Measurements from ENCODE around the gene RAB23. TPM values are rescaled to one million over a fixed set of nuclear protein-coding genes. Genes with fewer than 3 reads are reported as not detected.
A peak's percentile ranks its signal among the peaks of the same experiment; 100 is the strongest.
"Not testable (repeated sequence)": the region's sequence is repeated elsewhere in the genome, so short reads cannot be mapped to it uniquely, and the experiment has no call there.

The RAB23 gene
- total and polyA plus RNA-seq, 4 donors = 18.2 to 40.1 (median 24.1) TPM

GRCh38 chr6:57247603-57248002 lies 25.5 kb upstream of the RAB23 start:
- H3K4me1 ChIP-seq (ENCODE audit: control insufficient read depth, insufficient read depth, low read length) = no peaks in the 10 kb centered on the region
- H3K4me3 ChIP-seq (ENCODE audit: low read depth, low read length) = no peak overlapping the region
- H3K36me3 ChIP-seq (ENCODE audit: control insufficient read depth, insufficient read depth, low read length) = no peaks in the 10 kb centered on the region
- H3K27ac ChIP-seq (ENCODE audit: low read depth, low read length) = no peak overlapping the region
- no peaks in the 10 kb centered on the region for H3K27me3 ChIP-seq (ENCODE audit: control insufficient read depth, insufficient read depth, low read length)
- H3K9me3 ChIP-seq (ENCODE audit: control insufficient read depth, insufficient read depth, low read length) = no peaks in the 10 kb centered on the region
- DNase-seq (ENCODE audit: low read depth in 4 of 6, low spot score in 6 of 6) = no peak

GRCh38 chr6:57246307-57246706 lies 24.2 kb upstream of the RAB23 start:
- H3K4me3 ChIP-seq (ENCODE audit: low read depth, low read length) = no peak overlapping the region
- WGBS (ENCODE audit: insufficient coverage) = 100% methylated on average over 1 of the region's 6 CpGs
- no peaks in the 10 kb centered on the region for H3K4me1 ChIP-seq (ENCODE audit: control insufficient read depth, insufficient read depth, low read length)
- no peaks in the 10 kb centered on the region for H3K36me3 ChIP-seq (ENCODE audit: control insufficient read depth, insufficient read depth, low read length)
- no peaks in the 10 kb centered on the region for H3K27me3 ChIP-seq (ENCODE audit: control insufficient read depth, insufficient read depth, low read length)
- no peak overlapping the region for H3K27ac ChIP-seq (ENCODE audit: low read depth, low read length)
- H3K9me3 ChIP-seq (ENCODE audit: control insufficient read depth, insufficient read depth, low read length) = no peaks in the 10 kb centered on the region
- DNase-seq (ENCODE audit: low read depth in 4 of 6, low spot score in 6 of 6) = no peak

- Histone ChIP-seq H3K27ac (ENCODE audit: low read depth, low read length) (no peak overlapping the region), H3K27me3 (ENCODE audit: control insufficient read depth, insufficient read depth, low read length) (no peaks in the 10 kb centered on the region), H3K4me3 (ENCODE audit: low read depth, low read length) (no peak overlapping the region), H3K36me3 (ENCODE audit: control insufficient read depth, insufficient read depth, low read length) (no peaks in the 10 kb centered on the region), H3K4me1 (ENCODE audit: control insufficient read depth, insufficient read depth, low read length) (no peaks in the 10 kb centered on the region), H3K9me3 (ENCODE audit: control insufficient read depth, insufficient read depth, low read length) (no peaks in the 10 kb centered on the region)
- no peak for DNase-seq (ENCODE audit: low read depth in 4 of 6, low spot score in 6 of 6)
- WGBS (ENCODE audit: insufficient coverage) = 89% methylated on average over 7 of the region's 7 CpGs
These were observed 21.8 kb upstream of the RAB23 start for GRCh38 chr6:57243954-57244353.

- H3K4me1 ChIP-seq (ENCODE audit: control insufficient read depth, insufficient read depth, low read length); H3K36me3 ChIP-seq (ENCODE audit: control insufficient read depth, insufficient read depth, low read length); H3K9me3 ChIP-seq (ENCODE audit: control insufficient read depth, insufficient read depth, low read length); H3K4me3 ChIP-seq (ENCODE audit: low read depth, low read length); DNase-seq (ENCODE audit: low read depth in 4 of 6, low spot score in 6 of 6); H3K27ac ChIP-seq (ENCODE audit: low read depth, low read length); H3K27me3 ChIP-seq (ENCODE audit: control insufficient read depth, insufficient read depth, low read length): not testable (repeated sequence)
- WGBS (ENCODE audit: insufficient coverage) = 98% methylated on average over 6 of the region's 13 CpGs
These were observed 21.4 kb upstream of the RAB23 start for GRCh38 chr6:57243526-57243925.

- no peak overlapping the region for H3K27ac ChIP-seq (ENCODE audit: low read depth, low read length)
- no CpG with 5 or more reads among the region's 2 CpGs for WGBS (ENCODE audit: insufficient coverage)
- no peaks in the 10 kb centered on the region for H3K4me1 ChIP-seq (ENCODE audit: control insufficient read depth, insufficient read depth, low read length)
- no peak for DNase-seq (ENCODE audit: low read depth in 4 of 6, low spot score in 6 of 6)
- H3K9me3 ChIP-seq (ENCODE audit: control insufficient read depth, insufficient read depth, low read length) = no peaks in the 10 kb centered on the region
- no peak overlapping the region for H3K4me3 ChIP-seq (ENCODE audit: low read depth, low read length)
- no peaks in the 10 kb centered on the region for H3K36me3 ChIP-seq (ENCODE audit: control insufficient read depth, insufficient read depth, low read length)
- H3K27me3 ChIP-seq (ENCODE audit: control insufficient read depth, insufficient read depth, low read length) = no peaks in the 10 kb centered on the region
These were observed 20.4 kb upstream of the RAB23 start for GRCh38 chr6:57242505-57242904.

GRCh38 chr6:57226221-57226620 lies 4.1 kb upstream of the RAB23 start:
- no peaks in the 10 kb centered on the region for H3K9me3 ChIP-seq (ENCODE audit: control insufficient read depth, insufficient read depth, low read length)
- 10% methylated on average over 2 of the region's 2 CpGs for WGBS (ENCODE audit: insufficient coverage)
- no peaks in the 10 kb centered on the region for H3K36me3 ChIP-seq (ENCODE audit: control insufficient read depth, insufficient read depth, low read length)
- peak in 1 of 6 donors; percentile 27 for DNase-seq (ENCODE audit: low read depth in 4 of 6, low spot score in 6 of 6)
- H3K4me3 ChIP-seq (ENCODE audit: low read depth, low read length) = no peak overlapping the region
- H3K4me1 ChIP-seq (ENCODE audit: control insufficient read depth, insufficient read depth, low read length) = no peaks in the 10 kb centered on the region
- no peak overlapping the region for H3K27ac ChIP-seq (ENCODE audit: low read depth, low read length)
- H3K27me3 ChIP-seq (ENCODE audit: control insufficient read depth, insufficient read depth, low read length) = no peaks in the 10 kb centered on the region

GRCh38 chr6:57224769-57225515 lies 2.8 kb upstream of the RAB23 start:
- no peak overlapping the region for H3K27ac ChIP-seq (ENCODE audit: low read depth, low read length)
- H3K9me3 ChIP-seq (ENCODE audit: control insufficient read depth, insufficient read depth, low read length) = no peaks in the 10 kb centered on the region
- H3K27me3 ChIP-seq (ENCODE audit: control insufficient read depth, insufficient read depth, low read length) = no peaks in the 10 kb centered on the region
- no peaks in the 10 kb centered on the region for H3K36me3 ChIP-seq (ENCODE audit: control insufficient read depth, insufficient read depth, low read length)
- DNase-seq (ENCODE audit: low read depth in 4 of 6, low spot score in 6 of 6) = no peak
- no peak overlapping the region for H3K4me3 ChIP-seq (ENCODE audit: low read depth, low read length)
- WGBS (ENCODE audit: insufficient coverage) = no CpG with 5 or more reads among the region's 1 CpG
- no peaks in the 10 kb centered on the region for H3K4me1 ChIP-seq (ENCODE audit: control insufficient read depth, insufficient read depth, low read length)

- Histone ChIP-seq H3K4me1 (ENCODE audit: control insufficient read depth, insufficient read depth, low read length) (no peaks in the 10 kb centered on the region), H3K9me3 (ENCODE audit: control insufficient read depth, insufficient read depth, low read length) (no peaks in the 10 kb centered on the region), H3K27ac (ENCODE audit: low read depth, low read length) (peak overlapping the region; percentile 91), H3K4me3 (ENCODE audit: low read depth, low read length) (peak overlapping the region; percentile 92), H3K27me3 (ENCODE audit: control insufficient read depth, insufficient read depth, low read length) (no peaks in the 10 kb centered on the region), H3K36me3 (ENCODE audit: control insufficient read depth, insufficient read depth, low read length) (no peaks in the 10 kb centered on the region)
- no peak for DNase-seq (ENCODE audit: low read depth in 4 of 6, low spot score in 6 of 6)
- WGBS (ENCODE audit: insufficient coverage) = 33% methylated on average over 2 of the region's 5 CpGs
These were observed 603 bp upstream of the RAB23 start for GRCh38 chr6:57222743-57223077.

GRCh38 chr6:57221191-57221935 lies 744 bp downstream of the RAB23 start:
- H3K36me3 ChIP-seq (ENCODE audit: control insufficient read depth, insufficient read depth, low read length) = no peaks in the 10 kb centered on the region
- WGBS (ENCODE audit: insufficient coverage) = under 1% methylated on average over 32 of the region's 38 CpGs

More at GRCh38 chr6:57221191-57221935, 744 bp downstream of the RAB23 start:
- H3K27me3 ChIP-seq (ENCODE audit: control insufficient read depth, insufficient read depth, low read length) = no peaks in the 10 kb centered on the region
- H3K4me3 ChIP-seq (ENCODE audit: low read depth, low read length) = peak overlapping the region; percentile 92
- peak overlapping the region; percentile 91 for H3K27ac ChIP-seq (ENCODE audit: low read depth, low read length)
- H3K9me3 ChIP-seq (ENCODE audit: control insufficient read depth, insufficient read depth, low read length) = no peaks in the 10 kb centered on the region
- H3K4me1 ChIP-seq (ENCODE audit: control insufficient read depth, insufficient read depth, low read length) = no peaks in the 10 kb centered on the region
- DNase-seq (ENCODE audit: low read depth in 4 of 6, low spot score in 6 of 6) = peak; percentile 17 to 80 (median 32)
